Hepatocyte (in vitro differentiated cells): ENCODE results near the gene CAV1.

Source experiments
- CTCF ChIP-seq: fragments of 200-600 bp; sonication (generic); IDR thresholded peaks from 2 replicates; pipeline ENCODE4 v1.5.1; 2016; ENCODE audit warnings: antibody characterized with exemption, mild to moderate bottlenecking; ENCODE audit not compliant: poor library complexity
- EZH2phosphoT487 ChIP-seq: fragments of 200-600 bp; sonication (generic); IDR thresholded peaks from one replicate; pipeline ENCODE4 v1.6.1; 2018; ENCODE audit warnings: antibody characterized with exemption, mild to moderate bottlenecking, low read depth, moderate library complexity; ENCODE audit not compliant: unreplicated experiment, severe bottlenecking

- no peak for TF ChIP-seq CTCF
- no peak for TF ChIP-seq EZH2phosphoT487
These were observed 32.2 kb upstream of the CAV1 start for GRCh38 chr7:116492654-116493109.
